Muscle layer of duodenum (tissue), 2 donors: ENCODE results near the gene PCDHA1.
"Not testable (repeated sequence)": the region's sequence is repeated elsewhere in the genome, so short reads cannot be mapped to it uniquely, and the experiment has no call there.

ENCODE experiments used
- H3K27ac ChIP-seq: one replicate; pipeline ENCODE4 v1.7.0; 2013; ENCODE audit warnings: mild to moderate bottlenecking, low read length
- H3K27me3 ChIP-seq: one replicate; pipeline ENCODE4 v1.7.0; 2013; ENCODE audit warnings: low read depth, mild to moderate bottlenecking, control low read depth, low read length
- H3K36me3 ChIP-seq, 2 donors: one replicate each; pipeline ENCODE4 v1.7.0; 2013; ENCODE audit warnings: low read length in 2 of 2, control low read depth in 1 of 2, mild to moderate bottlenecking in 1 of 2; ENCODE audit not compliant: insufficient read depth in 2 of 2, control insufficient read depth in 1 of 2
- H3K4me1 ChIP-seq, 2 donors: one replicate each; pipeline ENCODE4 v1.7.0; 2013; ENCODE audit warnings: low read length in 2 of 2, mild to moderate bottlenecking in 2 of 2, control low read depth in 1 of 2, moderate library complexity in 1 of 2; ENCODE audit not compliant: insufficient read depth in 2 of 2, control insufficient read depth in 1 of 2
- H3K4me3 ChIP-seq, 2 donors: one replicate each; pipeline ENCODE4 v1.7.0; 2013; ENCODE audit warnings: low read length in 2 of 2, low read depth in 1 of 2, mild to moderate bottlenecking in 1 of 2
- H3K9me3 ChIP-seq, 2 donors: one replicate each; pipeline ENCODE4 v1.7.0; 2013; ENCODE audit warnings: low read length in 2 of 2, control low read depth in 1 of 2, mild to moderate bottlenecking in 1 of 2; ENCODE audit not compliant: control insufficient read depth in 1 of 2
- donor health status: healthy.

PCDHA1 gene

DNA sequence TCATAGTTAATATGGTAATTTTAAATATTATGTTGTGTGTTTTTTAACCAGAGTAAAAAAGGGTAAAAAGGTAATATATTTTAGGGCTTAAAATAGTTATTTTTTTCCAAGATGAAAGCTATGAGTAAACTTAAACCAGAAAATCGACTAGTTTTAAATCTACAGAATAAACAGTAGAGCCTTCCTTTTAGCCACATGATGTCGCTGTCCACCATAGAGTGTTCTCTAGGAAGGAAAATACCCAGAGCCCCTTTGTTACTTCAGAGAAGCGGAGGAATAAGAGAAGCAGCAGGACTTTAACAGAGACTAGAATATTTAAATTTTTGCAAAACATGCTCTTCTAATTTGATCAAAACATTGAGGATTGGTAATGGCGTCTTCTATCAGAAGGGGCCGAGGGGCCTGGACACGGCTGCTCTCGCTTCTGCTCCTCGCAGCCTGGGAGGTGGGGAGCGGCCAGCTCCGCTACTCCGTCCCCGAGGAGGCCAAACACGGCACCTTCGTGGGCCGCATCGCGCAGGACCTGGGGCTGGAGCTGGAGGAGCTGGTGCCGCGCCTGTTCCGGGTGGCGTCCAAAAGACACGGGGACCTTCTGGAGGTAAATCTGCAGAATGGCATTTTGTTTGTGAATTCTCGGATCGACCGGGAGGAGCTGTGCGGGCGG lies 8.8 kb downstream of the PCDHA1 start, which contains the start of gene PCDHA2:
PCDHA2 (plus strand) TSS at position 258 of the 664 bp plus-strand sequence.
- Histone ChIP-seq H3K4me3 (peak within 1 kb of the TSS in 1 of 2 donors; percentile 48), H3K9me3 (peaks cover 28 to 43% of the 10 kb centered on the region in 2 donors)

DNA sequence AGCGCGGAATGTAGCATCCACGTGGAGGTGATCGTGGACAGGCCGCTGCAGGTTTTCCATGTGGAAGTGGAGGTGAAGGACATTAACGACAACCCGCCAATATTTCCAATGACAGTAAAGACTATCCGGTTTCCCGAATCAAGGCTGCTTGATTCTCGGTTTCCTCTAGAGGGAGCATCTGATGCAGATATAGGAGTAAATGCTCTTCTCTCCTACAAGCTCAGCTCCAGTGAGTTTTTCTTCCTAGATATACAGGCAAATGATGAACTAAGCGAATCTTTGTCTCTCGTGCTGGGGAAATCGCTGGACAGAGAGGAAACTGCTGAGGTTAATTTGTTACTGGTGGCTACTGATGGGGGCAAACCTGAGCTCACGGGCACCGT lies 9.3 kb downstream of the PCDHA1 start:
- Histone ChIP-seq H3K4me1 (no peaks in the 10 kb centered on the region), H3K27me3 (no peaks in the 10 kb centered on the region), H3K9me3 (peaks cover 28 to 43% of the 10 kb centered on the region in 2 donors), H3K36me3 (no peaks in the 10 kb centered on the region), H3K4me3 (peak overlapping the region in 1 of 2 donors; percentile 48), H3K27ac (no peak overlapping the region)

More for the DNA sequence above, 8.8 kb downstream of the PCDHA1 start, which contains the start of gene PCDHA2:
- Histone ChIP-seq H3K4me1 (no peaks in the 10 kb centered on the region), H3K27me3 (no peaks in the 10 kb centered on the region), H3K36me3 (no peaks in the 10 kb centered on the region), H3K27ac (no peak within 1 kb of the TSS)

DNA sequence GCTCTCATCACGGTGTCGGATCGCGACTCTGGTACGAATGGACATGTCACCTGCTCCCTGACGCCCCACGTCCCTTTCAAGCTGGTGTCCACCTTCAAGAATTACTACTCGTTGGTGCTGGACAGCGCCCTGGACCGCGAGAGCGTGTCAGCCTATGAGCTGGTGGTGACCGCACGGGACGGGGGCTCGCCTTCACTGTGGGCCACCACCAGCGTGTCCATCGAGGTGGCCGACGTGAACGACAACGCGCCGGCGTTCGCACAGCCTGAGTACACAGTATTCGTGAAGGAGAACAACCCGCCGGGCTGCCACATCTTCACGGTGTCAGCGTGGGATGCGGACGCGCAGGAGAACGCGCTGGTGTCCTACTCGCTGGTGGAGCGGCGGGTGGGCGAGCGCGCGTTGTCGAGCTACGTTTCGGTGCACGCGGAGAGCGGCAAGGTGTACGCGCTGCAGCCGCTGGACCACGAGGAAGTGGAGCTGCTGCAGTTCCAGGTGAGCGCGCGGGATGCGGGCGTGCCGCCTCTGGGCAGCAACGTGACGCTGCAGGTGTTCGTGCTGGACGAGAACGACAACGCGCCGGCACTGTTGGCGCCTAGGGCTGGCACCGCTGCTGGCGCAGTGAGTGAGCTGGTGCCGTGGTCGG lies 10.3 kb downstream of the PCDHA1 start:
- H3K36me3 ChIP-seq, H3K4me1 ChIP-seq, H3K27ac ChIP-seq, H3K27me3 ChIP-seq: not testable (repeated sequence)
- H3K4me3 ChIP-seq, result peak overlapping the region in 1 of 2 donors; percentile 48
- peaks cover 23 to 41% of the 10 kb centered on the region in 2 donors for H3K9me3 ChIP-seq

DNA sequence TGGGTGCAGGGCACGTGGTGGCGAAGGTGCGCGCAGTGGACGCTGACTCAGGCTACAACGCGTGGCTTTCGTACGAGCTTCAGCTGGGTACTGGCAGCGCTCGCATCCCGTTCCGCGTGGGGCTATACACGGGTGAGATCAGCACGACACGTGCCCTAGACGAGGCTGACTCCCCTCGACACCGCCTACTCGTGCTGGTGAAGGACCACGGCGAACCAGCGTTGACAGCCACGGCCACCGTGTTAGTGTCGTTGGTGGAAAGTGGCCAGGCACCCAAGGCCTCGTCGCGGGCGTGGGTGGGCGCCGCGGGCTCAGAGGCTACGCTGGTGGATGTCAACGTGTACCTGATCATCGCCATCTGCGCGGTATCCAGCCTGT lies 10.8 kb downstream of the PCDHA1 start:
- H3K4me3 ChIP-seq, result peak overlapping the region in 1 of 2 donors; percentile 33
- H3K27ac ChIP-seq, result no peak overlapping the region
- peaks cover 26 to 46% of the 10 kb centered on the region in 2 donors for H3K9me3 ChIP-seq

DNA sequence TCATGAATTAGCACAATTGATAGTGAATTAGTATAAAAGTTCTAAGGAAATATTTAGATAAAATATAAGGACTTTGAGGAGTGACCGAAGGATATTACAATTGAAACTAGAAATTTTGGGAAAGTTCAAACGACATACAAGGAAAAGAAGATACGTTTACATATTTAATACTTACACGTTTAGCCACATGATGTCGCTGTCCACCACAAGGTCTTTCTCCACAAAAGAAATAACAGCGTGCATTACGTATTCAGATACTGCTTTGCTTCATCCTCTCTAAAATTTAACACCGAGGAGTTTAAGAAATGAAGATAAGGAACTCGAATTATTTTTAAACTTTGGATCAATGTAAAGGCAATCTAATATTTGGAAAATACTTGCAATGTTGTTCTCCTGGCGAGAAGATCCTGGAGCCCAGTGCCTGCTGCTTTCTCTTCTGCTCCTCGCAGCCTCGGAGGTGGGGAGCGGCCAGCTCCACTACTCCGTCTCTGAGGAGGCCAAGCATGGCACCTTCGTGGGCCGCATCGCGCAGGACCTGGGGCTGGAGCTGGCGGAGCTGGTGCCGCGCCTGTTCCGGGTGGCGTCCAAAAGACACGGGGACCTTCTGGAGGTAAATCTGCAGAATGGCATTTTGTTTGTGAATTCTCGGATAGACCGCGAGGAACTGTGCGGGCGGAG lies 15.0 kb downstream of the PCDHA1 start, which contains the start of gene PCDHA3:
PCDHA3 (plus strand) TSS at position 242 of the 678 bp plus-strand sequence.
- no peak within 1 kb of the TSS for H3K27ac ChIP-seq
- peak within 1 kb of the TSS; percentile 59 to 63 for H3K4me3 ChIP-seq
- H3K9me3 ChIP-seq, result peaks cover 7 to 34% of the 10 kb centered on the region in 2 donors
- H3K4me1 ChIP-seq, result no peaks in the 10 kb centered on the region
- no peaks in the 10 kb centered on the region for H3K36me3 ChIP-seq
- H3K27me3 ChIP-seq, result no peaks in the 10 kb centered on the region

More for the DNA sequence above, 10.8 kb downstream of the PCDHA1 start:
- no peaks in the 10 kb centered on the region for H3K27me3 ChIP-seq
- H3K4me1 ChIP-seq, result no peaks in the 10 kb centered on the region
- no peaks in the 10 kb centered on the region for H3K36me3 ChIP-seq

DNA sequence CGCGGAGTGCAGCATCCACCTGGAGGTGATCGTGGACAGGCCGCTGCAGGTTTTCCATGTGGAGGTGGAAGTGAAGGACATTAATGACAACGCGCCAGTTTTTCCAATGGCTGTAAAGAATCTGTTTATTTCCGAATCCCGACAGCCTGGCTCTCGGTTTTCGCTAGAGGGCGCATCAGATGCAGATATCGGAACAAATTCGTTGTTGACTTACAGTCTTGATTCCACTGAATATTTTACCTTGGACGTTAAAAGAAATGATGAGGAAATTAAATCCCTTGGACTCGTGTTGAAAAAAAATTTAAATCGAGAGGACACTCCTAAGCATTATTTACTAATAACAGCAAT lies 15.5 kb downstream of the PCDHA1 start:
- peak overlapping the region in 1 of 2 donors; percentile 63 for H3K4me3 ChIP-seq

DNA sequence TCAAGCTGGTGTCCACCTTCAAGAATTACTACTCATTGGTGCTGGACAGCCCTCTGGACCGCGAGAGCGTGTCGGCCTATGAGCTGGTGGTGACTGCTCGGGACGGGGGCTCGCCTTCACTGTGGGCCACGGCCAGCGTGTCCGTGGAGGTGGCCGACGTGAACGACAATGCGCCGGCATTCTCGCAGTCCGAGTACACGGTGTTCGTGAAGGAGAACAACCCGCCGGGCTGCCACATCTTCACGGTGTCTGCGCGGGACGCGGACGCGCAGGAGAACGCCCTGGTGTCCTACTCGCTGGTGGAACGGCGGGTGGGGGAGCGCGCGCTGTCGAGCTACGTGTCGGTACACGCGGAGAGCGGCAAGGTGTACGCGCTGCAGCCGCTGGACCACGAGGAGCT lies 16.4 kb downstream of the PCDHA1 start:
- not testable (repeated sequence) for H3K36me3 ChIP-seq, H3K4me1 ChIP-seq, H3K27me3 ChIP-seq, H3K27ac ChIP-seq
- H3K9me3 ChIP-seq, result peaks cover 7 to 36% of the 10 kb centered on the region in 2 donors
- H3K4me3 ChIP-seq, result peak overlapping the region in 1 of 2 donors; percentile 23

More for the DNA sequence above, 15.5 kb downstream of the PCDHA1 start:
- peaks cover 7 to 34% of the 10 kb centered on the region in 2 donors for H3K9me3 ChIP-seq
- H3K4me1 ChIP-seq, result no peaks in the 10 kb centered on the region
- no peaks in the 10 kb centered on the region for H3K27me3 ChIP-seq
- H3K36me3 ChIP-seq, result no peaks in the 10 kb centered on the region
- H3K27ac ChIP-seq, result no peak overlapping the region

DNA sequence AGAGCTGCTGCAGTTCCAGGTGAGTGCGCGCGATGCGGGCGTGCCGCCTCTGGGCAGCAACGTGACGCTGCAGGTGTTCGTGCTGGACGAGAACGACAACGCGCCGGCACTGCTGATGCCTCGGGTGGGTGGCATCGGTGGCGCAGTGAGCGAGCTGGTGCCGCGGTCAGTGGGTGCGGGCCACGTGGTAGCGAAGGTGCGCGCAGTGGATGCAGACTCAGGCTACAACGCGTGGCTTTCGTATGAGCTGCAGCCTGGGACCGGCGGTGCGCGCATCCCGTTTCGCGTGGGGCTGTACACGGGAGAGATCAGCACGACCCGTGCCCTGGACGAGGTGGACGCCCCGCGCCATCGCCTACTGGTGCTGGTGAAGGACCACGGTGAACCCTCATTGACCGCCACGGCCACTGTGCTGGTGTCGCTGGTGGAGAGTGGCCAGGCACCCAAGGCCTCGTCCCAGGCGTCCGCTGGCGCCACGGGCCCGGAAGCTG lies 16.9 kb downstream of the PCDHA1 start:
- H3K9me3 ChIP-seq, result peaks cover 7 to 41% of the 10 kb centered on the region in 2 donors
- no peaks in the 10 kb centered on the region for H3K27me3 ChIP-seq
- no peaks in the 10 kb centered on the region for H3K36me3 ChIP-seq
- H3K4me1 ChIP-seq, result no peaks in the 10 kb centered on the region
- no peak overlapping the region for H3K27ac ChIP-seq
- peak overlapping the region in 1 of 2 donors; percentile 23 for H3K4me3 ChIP-seq

DNA sequence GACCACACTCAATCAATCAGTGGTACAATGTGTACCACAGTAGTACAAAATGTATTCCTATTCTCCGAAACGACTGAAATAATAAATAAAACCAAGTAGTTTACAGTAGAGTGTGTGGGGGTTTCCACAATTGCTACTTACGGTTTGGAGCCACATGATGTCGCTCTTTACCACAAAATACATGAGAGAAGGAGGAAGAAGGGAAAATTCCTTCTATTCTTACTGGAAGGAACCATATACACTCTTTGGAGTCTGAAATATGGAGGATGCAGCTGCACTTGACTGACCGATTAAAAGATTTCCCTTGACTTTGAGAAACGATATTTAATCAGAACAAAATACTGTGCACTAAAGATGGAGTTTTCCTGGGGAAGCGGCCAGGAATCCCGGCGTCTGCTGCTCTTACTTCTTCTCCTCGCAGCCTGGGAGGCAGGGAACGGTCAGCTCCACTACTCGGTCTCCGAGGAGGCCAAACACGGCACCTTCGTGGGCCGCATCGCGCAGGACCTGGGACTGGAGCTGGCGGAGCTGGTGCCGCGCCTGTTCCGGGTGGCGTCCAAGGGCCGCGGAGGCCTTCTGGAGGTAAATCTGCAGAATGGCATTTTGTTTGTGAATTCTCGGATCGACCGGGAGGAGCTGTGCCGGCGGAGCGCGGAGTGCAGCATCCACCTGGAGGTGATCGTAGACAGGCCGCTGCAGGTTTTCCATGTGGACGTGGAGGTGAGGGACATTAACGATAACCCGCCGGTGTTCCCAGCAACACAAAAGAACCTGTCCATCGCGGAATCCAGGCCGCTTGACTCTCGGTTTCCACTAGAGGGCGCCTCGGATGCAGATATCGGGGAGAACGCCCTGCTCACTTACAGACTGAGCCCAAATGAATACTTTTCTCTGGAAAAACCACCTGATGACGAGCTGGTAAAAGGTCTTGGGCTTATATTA lies 21.2 kb downstream of the PCDHA1 start, which contains the start of gene PCDHA4:
PCDHA4 (plus strand) TSS at position 235 of the 942 bp plus-strand sequence.
- no peaks in the 10 kb centered on the region for H3K4me1 ChIP-seq
- peak within 1 kb of the TSS; percentile 44 to 62 for H3K4me3 ChIP-seq
- peaks cover under 1 to 45% of the 10 kb centered on the region in 2 donors for H3K9me3 ChIP-seq
- H3K36me3 ChIP-seq, result no peaks in the 10 kb centered on the region
- H3K27ac ChIP-seq, result no peak within 1 kb of the TSS
- H3K27me3 ChIP-seq, result no peaks in the 10 kb centered on the region

DNA sequence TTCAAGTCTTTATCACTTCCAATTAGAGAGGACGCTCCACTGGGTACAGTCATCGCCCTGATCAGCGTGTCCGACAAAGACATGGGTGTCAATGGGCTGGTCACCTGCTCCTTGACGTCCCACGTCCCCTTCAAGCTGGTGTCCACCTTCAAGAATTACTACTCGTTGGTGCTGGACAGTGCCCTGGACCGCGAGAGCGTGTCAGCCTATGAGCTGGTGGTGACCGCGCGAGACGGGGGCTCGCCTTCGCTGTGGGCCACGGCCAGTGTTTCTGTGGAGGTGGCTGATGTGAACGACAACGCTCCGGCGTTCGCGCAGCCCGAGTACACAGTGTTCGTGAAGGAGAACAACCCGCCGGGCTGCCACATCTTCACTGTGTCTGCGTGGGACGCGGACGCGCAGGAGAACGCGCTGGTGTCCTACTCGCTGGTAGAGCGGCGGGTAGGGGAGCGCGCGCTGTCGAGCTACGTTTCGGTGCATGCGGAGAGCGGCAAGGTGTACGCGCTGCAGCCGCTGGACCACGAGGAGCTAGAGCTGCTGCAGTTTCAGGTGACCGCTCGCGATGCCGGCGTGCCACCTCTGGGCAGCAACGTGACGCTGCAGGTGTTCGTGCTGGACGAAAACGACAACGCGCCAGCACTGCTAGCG lies 22.4 kb downstream of the PCDHA1 start:
- H3K4me3 ChIP-seq, result peak overlapping the region in 1 of 2 donors; percentile 20

More for the DNA sequence above, 22.4 kb downstream of the PCDHA1 start:
- H3K9me3 ChIP-seq, result peaks cover 0 to 34% of the 10 kb centered on the region in 2 donors
- not testable (repeated sequence) for H3K36me3 ChIP-seq, H3K27ac ChIP-seq, H3K27me3 ChIP-seq, H3K4me1 ChIP-seq
